Activated CD4-positive, alpha-beta T cell treated with anti-CD3 and anti-CD28 coated beads for 24 hours (primary cell): Measurements from ENCODE around the gene SINHCAF.

Experiments
- DNase-seq, 2 donors: peaks; one replicate each; pipeline ENCODE4 v3.0.0-alpha.2; 2020; ENCODE audit warnings: low read depth in 2 of 2

Gene SINHCAF

GRCh38 chr12:31337952-31338351, 12.0 kb upstream of the SINHCAF start:
- DNase-seq = no peak

GRCh38 chr12:31331242-31331641, 5.3 kb upstream of the SINHCAF start:
- DNase-seq = no peak

DNA sequence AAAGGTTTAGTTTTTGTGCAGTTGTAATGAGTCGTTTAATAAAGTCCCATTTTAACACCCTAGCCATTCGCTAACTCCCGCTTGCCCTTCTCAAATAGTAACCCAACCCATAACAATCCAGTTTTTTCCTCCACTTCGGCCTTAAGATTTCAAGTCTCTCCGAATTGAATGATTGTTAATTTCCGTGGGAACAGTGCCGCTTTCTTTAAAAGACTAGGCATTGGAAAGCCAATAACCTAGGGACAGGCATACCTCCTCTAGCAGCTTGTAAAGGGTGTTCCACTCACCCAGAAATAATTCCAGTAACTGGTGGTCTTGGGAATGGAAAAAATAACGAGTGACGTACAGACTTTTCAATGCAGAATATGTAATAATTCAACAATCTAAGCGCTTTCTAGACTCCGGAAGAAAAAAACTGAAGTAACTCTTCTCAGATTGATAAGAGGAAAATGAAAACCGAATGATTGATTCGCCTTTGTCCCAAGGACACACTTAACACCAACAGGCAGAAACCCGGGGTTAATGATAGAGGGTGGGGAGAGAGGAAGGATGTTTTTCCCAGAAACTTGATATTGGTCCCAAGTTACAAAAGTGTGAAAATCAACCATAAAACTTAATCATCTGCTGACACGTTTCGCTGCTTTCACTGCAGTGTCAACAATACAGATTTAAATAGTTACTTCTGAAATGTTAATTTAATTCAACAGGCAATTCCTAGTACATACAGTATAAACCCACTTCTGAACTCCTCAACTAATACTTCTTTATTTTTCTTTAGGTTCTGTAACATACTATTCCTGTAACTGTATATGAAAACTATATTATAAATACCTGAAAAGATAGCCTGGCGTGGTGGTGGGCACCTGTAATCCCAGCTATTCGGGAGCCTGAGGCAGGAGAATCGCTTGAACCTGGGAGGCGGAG, 1.0 kb upstream of the SINHCAF start:
- DNase-seq = no peak

DNA sequence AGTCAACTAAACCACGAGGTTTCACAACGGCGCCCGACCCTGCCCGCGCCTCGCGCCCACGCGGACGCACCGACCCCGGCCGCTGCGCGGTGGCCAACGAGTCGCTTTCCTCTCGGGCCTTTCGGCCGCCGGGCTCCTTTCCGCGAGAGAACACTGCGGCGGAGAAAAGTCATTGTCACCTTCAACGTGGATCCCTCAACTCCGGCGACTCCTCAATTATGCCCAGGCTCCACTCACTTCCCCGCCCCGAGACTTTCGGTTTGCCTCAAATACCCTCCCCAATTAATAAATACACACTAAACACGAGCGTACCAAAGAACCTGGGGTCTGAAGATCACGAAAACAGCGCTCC, 450 bp downstream of the SINHCAF start:
- peak; percentile 17 to 18 for DNase-seq

DNA sequence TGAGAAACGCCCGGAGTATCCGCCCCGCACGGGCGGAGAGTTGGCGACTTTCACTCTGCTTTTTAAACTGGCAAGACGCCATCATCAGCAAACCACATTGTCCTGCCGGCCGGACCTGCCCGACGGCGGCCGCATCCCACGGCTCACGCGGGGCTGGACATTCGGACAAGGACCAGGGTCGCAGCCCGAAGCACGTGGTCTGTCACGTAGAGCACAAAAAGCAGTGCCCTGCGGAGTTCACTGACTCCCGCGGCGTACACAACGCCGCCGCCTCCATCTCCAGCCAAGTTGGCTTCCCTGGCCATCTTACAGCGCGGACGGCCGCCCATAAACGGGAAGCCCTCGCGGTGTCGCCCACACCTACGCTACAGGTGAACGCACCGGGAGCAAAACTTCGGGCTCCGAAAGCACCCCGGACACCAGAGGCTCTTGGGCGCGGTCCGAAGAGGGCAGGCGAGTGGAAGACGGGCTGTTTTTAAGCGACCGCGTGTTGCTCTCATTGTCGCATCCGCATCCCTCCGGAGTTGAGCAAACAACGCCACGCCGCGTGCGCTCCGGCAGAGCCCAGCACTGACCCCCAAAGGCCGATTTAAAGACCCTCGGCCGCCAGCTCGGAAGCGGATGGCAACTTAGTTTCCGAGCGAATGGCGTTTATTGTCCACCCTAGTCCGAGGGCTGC, 966 bp downstream of the SINHCAF start:
- DNase-seq = peak; percentile 12 to 21

GRCh38 chr12:31324116-31324844, 1.7 kb downstream of the SINHCAF start:
- peak; percentile 23 to 52 for DNase-seq

DNA sequence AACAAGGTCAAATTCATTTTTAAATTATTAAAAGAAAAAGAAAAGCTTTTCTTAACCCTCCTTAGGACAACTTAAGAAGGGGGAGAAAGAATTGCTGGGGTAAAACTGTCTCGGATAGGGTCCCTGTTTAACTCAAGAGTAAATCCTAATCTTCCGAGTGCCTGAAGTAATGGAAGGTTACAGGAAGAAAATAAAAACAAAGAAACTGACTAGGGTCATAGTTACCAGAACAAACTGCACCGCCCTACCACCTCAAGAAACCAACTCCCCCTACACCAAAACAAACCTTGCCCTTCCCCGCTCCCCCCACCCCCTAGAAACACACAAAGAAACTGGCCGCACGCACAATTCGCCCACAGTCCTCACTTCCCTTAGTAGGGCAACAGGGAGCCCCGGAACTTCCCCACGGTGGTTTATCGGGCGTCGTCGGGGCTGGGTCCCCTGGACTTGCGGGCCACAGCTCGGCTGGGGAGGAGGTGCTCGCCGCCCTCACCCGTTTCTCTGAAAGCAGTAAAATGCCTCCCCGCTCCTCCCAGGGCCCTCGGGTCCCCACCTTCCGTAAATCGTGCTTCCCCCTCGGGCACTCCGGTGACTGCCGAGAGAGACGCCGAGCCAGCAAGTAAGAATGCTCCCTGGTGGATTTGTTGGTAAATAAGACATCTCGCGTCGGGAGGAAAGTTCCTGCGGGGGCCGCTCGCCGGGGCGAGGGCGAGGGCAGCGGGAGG, 2.4 kb downstream of the SINHCAF start:
- peak; percentile 12 to 30 for DNase-seq

- DNase-seq = no peak
These were observed 3.1 kb downstream of the SINHCAF start for GRCh38 chr12:31322801-31323207.

DNA sequence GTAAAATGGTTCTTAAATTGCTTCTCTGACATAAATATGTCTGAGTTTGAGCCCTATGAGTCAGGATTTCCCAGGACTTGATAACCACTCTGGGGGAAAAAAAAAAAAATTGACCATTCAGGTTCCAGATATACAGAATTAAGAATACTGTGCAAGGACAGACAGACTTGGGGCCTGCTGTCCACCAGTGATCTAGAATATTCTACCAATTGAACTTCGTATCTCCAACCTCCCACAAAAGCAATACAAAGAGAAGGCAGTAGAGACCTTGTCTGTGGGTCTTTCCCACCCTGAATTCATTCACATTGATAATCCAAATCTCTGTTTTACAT, 4.1 kb downstream of the SINHCAF start:
- no peak for DNase-seq

GRCh38 chr12:31321186-31321896, 4.6 kb downstream of the SINHCAF start:
- DNase-seq = no peak

- no peak for DNase-seq
These were observed 7.2 kb downstream of the SINHCAF start for GRCh38 chr12:31318657-31319269.

GRCh38 chr12:31317471-31318395, 8.2 kb downstream of the SINHCAF start:
- no peak for DNase-seq

- no peak for DNase-seq
These were observed 9.1 kb downstream of the SINHCAF start for GRCh38 chr12:31316891-31317290.

- no peak for DNase-seq
These were observed 10.0 kb downstream of the SINHCAF start for GRCh38 chr12:31315784-31316465.

GRCh38 chr12:31315044-31315715, 10.8 kb downstream of the SINHCAF start:
- DNase-seq = no peak

DNA sequence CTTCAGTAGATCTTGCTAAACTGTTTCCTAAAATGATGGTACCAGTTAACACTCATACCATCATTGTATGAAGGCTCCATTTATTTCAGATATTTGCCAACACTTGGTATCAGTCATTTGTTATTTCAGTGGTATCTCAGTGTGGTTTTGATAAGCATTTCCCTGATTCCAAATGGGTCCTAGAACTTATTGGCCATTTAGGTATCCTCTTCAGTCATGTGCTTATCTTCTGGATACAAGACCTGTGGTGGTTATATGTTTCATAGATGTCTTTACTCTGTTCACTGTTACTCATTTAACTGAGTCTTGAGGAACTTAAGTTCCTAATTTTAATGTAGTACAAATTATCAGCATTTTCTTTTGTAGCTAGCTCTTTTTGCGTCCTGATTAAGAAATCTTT, 13.5 kb downstream of the SINHCAF start:
- no peak for DNase-seq

DNA sequence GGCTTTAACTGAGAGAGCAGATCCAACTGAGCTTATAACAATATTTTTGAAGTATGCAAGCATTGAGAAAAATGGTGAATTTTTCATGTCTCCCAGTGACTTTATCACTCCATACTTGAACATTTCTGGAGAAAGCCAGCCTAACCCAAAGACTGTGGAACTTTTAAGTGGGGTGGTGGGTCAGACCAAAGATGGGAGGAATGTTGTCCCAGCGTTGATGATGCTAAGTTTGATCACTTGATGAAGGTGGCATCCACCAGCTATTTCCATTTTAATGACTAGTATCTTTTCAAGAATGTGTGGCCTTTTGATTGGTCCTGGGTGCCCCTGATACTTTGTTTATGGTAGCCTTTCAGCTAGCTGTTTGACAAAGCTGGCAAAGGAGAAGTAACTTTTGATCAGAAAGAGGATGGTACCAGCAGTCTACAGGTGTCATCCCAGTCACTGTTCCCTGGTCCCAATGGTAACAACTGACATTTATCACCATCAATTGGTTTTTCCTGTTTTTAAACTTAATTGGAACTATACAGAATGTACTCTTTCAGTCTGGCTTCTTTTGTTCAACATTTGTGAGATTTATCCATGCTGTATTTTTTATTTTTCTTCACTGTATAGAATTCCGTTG, 14.2 kb downstream of the SINHCAF start:
- DNase-seq = no peak

DNA sequence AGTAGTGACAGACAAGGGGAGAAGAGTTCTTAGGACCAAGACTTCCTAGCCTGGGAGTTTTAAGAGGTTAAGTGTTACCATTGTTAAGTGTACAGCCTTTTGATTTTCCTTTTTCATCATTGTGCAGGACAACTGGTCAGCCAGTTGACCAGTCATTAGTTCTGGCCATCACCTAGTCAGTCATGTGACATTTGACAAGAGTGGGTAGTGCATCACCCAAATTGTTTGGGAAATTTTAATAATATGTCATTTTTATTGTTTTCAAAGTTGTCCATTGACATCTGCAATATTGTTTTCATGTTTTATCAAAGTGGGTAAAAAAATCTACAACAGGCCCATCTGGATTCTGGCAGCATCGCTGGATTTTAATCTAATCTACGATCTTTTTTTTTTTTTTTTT, 15.5 kb downstream of the SINHCAF start:
- no peak for DNase-seq
